ENCODE results near the gene METTL24. TPM values are rescaled to one million over a fixed set of nuclear protein-coding genes. Genes with fewer than 3 reads are reported as not detected.

The METTL24 gene
- total RNA-seq (2016; rRNA removed; fragmentation: Illumina TruSeq; extraction: Trizol) (not detected in 2 replicates), polyA plus RNA-seq (2011; rRNA removed) (not detected in 2 replicates), polyA minus RNA-seq (2011; rRNA and poly(A)+ RNA removed; ENCODE audit: low replicate concordance) (not detected in 2 replicates), Bru-seq, nascent RNA (percentile 9 among the genes with signal in this experiment), BruChase-seq, experiment 1, labeled RNA remaining after a 6-hour chase (percentile 7 among the genes with signal in this experiment), BruChase-seq, experiment 2, labeled RNA remaining after a 2-hour chase (percentile 17 among the genes with signal in this experiment)
- total RNA-seq (2016; cell fraction: cytosol; rRNA removed; fragmentation: Illumina TruSeq; extraction: Trizol; ENCODE audit: low read depth): not detected in 2 replicates
- not detected in 2 replicates for total RNA-seq (2016; cell fraction: insoluble cytoplasmic fraction; rRNA removed; fragmentation: Illumina TruSeq; extraction: Trizol)
- not detected in 2 replicates for total RNA-seq (2016; cell fraction: membrane; rRNA removed; fragmentation: Illumina TruSeq; extraction: Trizol)
- not detected in 2 replicates for total RNA-seq (2016; cell fraction: nucleus; rRNA removed; fragmentation: Illumina TruSeq; extraction: Trizol)
- polyA plus RNA-seq (2011; cell fraction: cytosol; rRNA removed): not detected in 2 replicates
- polyA plus RNA-seq (2011; cell fraction: nucleus; rRNA removed): not detected in 2 replicates
- polyA plus RNA-seq (2012): not detected in 2 replicates
- polyA plus RNA-seq (2016; cell fraction: cytosol; fragmentation: Illumina TruSeq; extraction: Trizol; ENCODE audit: low read depth): not detected in 2 replicates
- polyA plus RNA-seq (2016; cell fraction: insoluble cytoplasmic fraction; fragmentation: Illumina TruSeq; extraction: Trizol; ENCODE audit: low read depth): not detected in 2 replicates
- not detected in 2 replicates for polyA plus RNA-seq (2016; cell fraction: membrane; fragmentation: Illumina TruSeq; extraction: Trizol; ENCODE audit: low read depth)
- polyA plus RNA-seq (2016; cell fraction: nucleus; fragmentation: Illumina TruSeq; extraction: Trizol; ENCODE audit: insufficient read depth, low read depth): not detected in 2 replicates
- polyA minus RNA-seq (2011; cell fraction: cytosol; rRNA and poly(A)+ RNA removed): not detected in 2 replicates
- polyA minus RNA-seq (2011; cell fraction: nucleus; rRNA and poly(A)+ RNA removed): not detected in 2 replicates
- long read RNA-seq, experiment 1: 0 reads
- long read RNA-seq, experiment 2: 0 reads

- Histone ChIP-seq H3K36me3 (replicated peaks in 1 of 2; ENCODE audit: control insufficient read depth in 1 of 2, insufficient read depth in 2 of 2, low read length in 2 of 2) (no peaks in the 10 kb centered on the region), H3K9me3 (ENCODE audit: low read length) (no peaks in the 10 kb centered on the region), H4K20me1 (ENCODE audit: insufficient read depth, low read length) (no peaks in the 10 kb centered on the region), H3K9ac (ENCODE audit: insufficient read depth, low read depth, low read length) (no peak within 1 kb of the TSS), H3K4me3 (replicated peaks in 1 of 3; ENCODE audit: insufficient read depth in 1 of 3, low read depth in 2 of 3, low read length in 3 of 3) (no peak within 1 kb of the TSS), H3K27ac (ENCODE audit: extremely low read length, insufficient read depth, low read length) (no peak within 1 kb of the TSS), H3K27me3 (ENCODE audit: control insufficient read depth in 1 of 2, insufficient read depth in 2 of 2, low read length in 2 of 2) (no peaks in the 10 kb centered on the region), H3K4me1 (ENCODE audit: insufficient read depth, low read length) (peaks cover 42% of the 10 kb centered on the region), H3K4me2 (ENCODE audit: low read depth, low read length) (no peak within 1 kb of the TSS), H2AFZ (ENCODE audit: low read length) (no peak within 1 kb of the TSS), H3K79me2 (ENCODE audit: insufficient read depth, low read length) (no peaks in the 10 kb centered on the region)
- intact Hi-C loops (cut with micrococcal nuclease; ENCODE audit: unreplicated experiment): no loop called here
- CTCF ChIA-PET (ENCODE audit: low intra/inter-chr PET ratio, low total read pairs): no interaction called here
- ATAC-seq (no peak), FAIRE-seq (no peak), DNase-seq (ENCODE audit: low spot score) (no peak)
- in situ Hi-C loops (cut with HindIII; ENCODE audit: extremely low pct_ligation_motif_present, low pct_unique_long_range_greater_than_20kb): no loop called here
- POLR2A ChIA-PET: no interaction called here
- BruUV-seq (replicated peaks): no TSS peak
- 92% methylated on average over 27 of the region's 107 CpGs for WGBS (ENCODE audit: low lambda C conversion rate)
- no peak for TF ChIP-seq ARID3A (IDR thresholded peaks at IDR 0.05; ENCODE audit: low read depth, low read length)
- no peak for TF ChIP-seq JUNB (CRISPR knock-in tag; IDR thresholded peaks at IDR 0.05; ENCODE audit: borderline replicate concordance)
- TF ChIP-seq SMAD9 (CRISPR knock-in tag; IDR thresholded peaks at IDR 0.05): no peak
- TF ChIP-seq FOXP1 (IDR thresholded peaks at IDR 0.05): no peak
- no peak for TF ChIP-seq FOXP1 (CRISPR knock-in tag; IDR thresholded peaks at IDR 0.05)
- no peak for TF ChIP-seq ZNF143 (CRISPR knock-in tag; IDR thresholded peaks at IDR 0.05)
- no peak for TF ChIP-seq ZSCAN29 (CRISPR knock-in tag; conservative IDR thresholded peaks at IDR 0.05)
- no peak for TF ChIP-seq ZNF879 (CRISPR knock-in tag; IDR thresholded peaks at IDR 0.05)
- TF ChIP-seq SNAPC2 (CRISPR knock-in tag; IDR thresholded peaks at IDR 0.05): no peak
- TF ChIP-seq, protein P1, sequence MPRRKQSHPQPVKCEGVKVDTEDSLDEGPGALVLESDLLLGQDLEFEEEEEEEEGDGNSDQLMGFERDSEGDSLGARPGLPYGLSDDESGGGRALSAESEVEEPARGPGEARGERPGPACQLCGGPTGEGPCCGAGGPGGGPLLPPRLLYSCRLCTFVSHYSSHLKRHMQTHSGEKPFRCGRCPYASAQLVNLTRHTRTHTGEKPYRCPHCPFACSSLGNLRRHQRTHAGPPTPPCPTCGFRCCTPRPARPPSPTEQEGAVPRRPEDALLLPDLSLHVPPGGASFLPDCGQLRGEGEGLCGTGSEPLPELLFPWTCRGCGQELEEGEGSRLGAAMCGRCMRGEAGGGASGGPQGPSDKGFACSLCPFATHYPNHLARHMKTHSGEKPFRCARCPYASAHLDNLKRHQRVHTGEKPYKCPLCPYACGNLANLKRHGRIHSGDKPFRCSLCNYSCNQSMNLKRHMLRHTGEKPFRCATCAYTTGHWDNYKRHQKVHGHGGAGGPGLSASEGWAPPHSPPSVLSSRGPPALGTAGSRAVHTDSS (CRISPR knock-in tag; conservative IDR thresholded peaks at IDR 0.05): no peak
- TF ChIP-seq, protein P2, sequence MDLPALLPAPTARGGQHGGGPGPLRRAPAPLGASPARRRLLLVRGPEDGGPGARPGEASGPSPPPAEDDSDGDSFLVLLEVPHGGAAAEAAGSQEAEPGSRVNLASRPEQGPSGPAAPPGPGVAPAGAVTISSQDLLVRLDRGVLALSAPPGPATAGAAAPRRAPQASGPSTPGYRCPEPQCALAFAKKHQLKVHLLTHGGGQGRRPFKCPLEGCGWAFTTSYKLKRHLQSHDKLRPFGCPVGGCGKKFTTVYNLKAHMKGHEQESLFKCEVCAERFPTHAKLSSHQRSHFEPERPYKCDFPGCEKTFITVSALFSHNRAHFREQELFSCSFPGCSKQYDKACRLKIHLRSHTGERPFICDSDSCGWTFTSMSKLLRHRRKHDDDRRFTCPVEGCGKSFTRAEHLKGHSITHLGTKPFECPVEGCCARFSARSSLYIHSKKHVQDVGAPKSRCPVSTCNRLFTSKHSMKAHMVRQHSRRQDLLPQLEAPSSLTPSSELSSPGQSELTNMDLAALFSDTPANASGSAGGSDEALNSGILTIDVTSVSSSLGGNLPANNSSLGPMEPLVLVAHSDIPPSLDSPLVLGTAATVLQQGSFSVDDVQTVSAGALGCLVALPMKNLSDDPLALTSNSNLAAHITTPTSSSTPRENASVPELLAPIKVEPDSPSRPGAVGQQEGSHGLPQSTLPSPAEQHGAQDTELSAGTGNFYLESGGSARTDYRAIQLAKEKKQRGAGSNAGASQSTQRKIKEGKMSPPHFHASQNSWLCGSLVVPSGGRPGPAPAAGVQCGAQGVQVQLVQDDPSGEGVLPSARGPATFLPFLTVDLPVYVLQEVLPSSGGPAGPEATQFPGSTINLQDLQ (CRISPR knock-in tag; IDR thresholded peaks at IDR 0.05): no peak
- no peak for TF ChIP-seq ZNF740 (CRISPR knock-in tag; IDR thresholded peaks at IDR 0.05)
- no peak for TF ChIP-seq FOXC1 (CRISPR knock-in tag; IDR thresholded peaks at IDR 0.05; ENCODE audit: borderline replicate concordance)
- no peak for TF ChIP-seq ZNF282 (IDR thresholded peaks at IDR 0.05; ENCODE audit: partially characterized antibody)
Observed at GRCh38 chr6:110357664-110358552, at the start of gene METTL24. METTL24 (minus strand) TSS chr6:110358349; CDS start chr6:110358272, 77 bp downstream.

Measured in HepG2 (cell line).